ENCODE data around the gene RAP1GAP.
A peak's percentile ranks its signal among the peaks of the same experiment; 100 is the strongest.

The RAP1GAP gene

GRCh38 chr1:21657456-21658190 lies 11.5 kb downstream of the RAP1GAP start:
- H3K36me3 ChIP-seq (ENCODE audit: insufficient read depth, low read length) = no peaks in the 10 kb centered on the region
- peaks cover 7 to 9% of the 10 kb centered on the region in 2 donors for H3K27me3 ChIP-seq (ENCODE audit: control insufficient read depth in 1 of 2, insufficient read depth in 2 of 2, low read length in 2 of 2)
- no peak overlapping the region for H3K4me3 ChIP-seq (ENCODE audit: low read depth in 1 of 2, low read length in 2 of 2)
- H3K9me3 ChIP-seq (ENCODE audit: low read length) = no peaks in the 10 kb centered on the region
- H3K27ac ChIP-seq (ENCODE audit: low read depth, low read length) = no peak overlapping the region
- no peak overlapping the region for H3K9ac ChIP-seq (ENCODE audit: low read length)
- H3K4me1 ChIP-seq (ENCODE audit: insufficient read depth, low read length) = no peaks in the 10 kb centered on the region

- Histone ChIP-seq H3K27ac (ENCODE audit: low read depth, low read length) (no peak overlapping the region), H3K27me3 (ENCODE audit: control insufficient read depth in 1 of 2, insufficient read depth in 2 of 2, low read length in 2 of 2) (peaks cover 12% of the 10 kb centered on the region in 2 donors), H3K9ac (ENCODE audit: low read length) (no peak overlapping the region), H3K9me3 (ENCODE audit: low read length) (no peaks in the 10 kb centered on the region), H3K36me3 (ENCODE audit: insufficient read depth, low read length) (no peaks in the 10 kb centered on the region), H3K4me3 (ENCODE audit: low read depth in 1 of 2, low read length in 2 of 2) (no peak overlapping the region), H3K4me1 (ENCODE audit: insufficient read depth, low read length) (peaks cover 6% of the 10 kb centered on the region)
These were observed 13.4 kb downstream of the RAP1GAP start for GRCh38 chr1:21655748-21656147.

- Histone ChIP-seq H3K9ac (ENCODE audit: low read length) (no peak overlapping the region), H3K4me1 (ENCODE audit: insufficient read depth, low read length) (peaks cover 6% of the 10 kb centered on the region), H3K27me3 (ENCODE audit: control insufficient read depth in 1 of 2, insufficient read depth in 2 of 2, low read length in 2 of 2) (peaks cover 12 to 17% of the 10 kb centered on the region in 2 donors), H3K4me3 (ENCODE audit: low read depth in 1 of 2, low read length in 2 of 2) (no peak overlapping the region), H3K27ac (ENCODE audit: low read depth, low read length) (no peak overlapping the region), H3K9me3 (ENCODE audit: low read length) (no peaks in the 10 kb centered on the region), H3K36me3 (ENCODE audit: insufficient read depth, low read length) (no peaks in the 10 kb centered on the region)
These were observed 13.9 kb downstream of the RAP1GAP start for GRCh38 chr1:21655259-21655658.

- Histone ChIP-seq H3K4me1 (ENCODE audit: insufficient read depth, low read length) (peaks cover 6% of the 10 kb centered on the region), H3K27me3 (ENCODE audit: control insufficient read depth in 1 of 2, insufficient read depth in 2 of 2, low read length in 2 of 2) (peaks cover 7 to 27% of the 10 kb centered on the region in 2 donors), H3K9ac (ENCODE audit: low read length) (no peak overlapping the region), H3K36me3 (ENCODE audit: insufficient read depth, low read length) (no peaks in the 10 kb centered on the region), H3K27ac (ENCODE audit: low read depth, low read length) (no peak overlapping the region), H3K4me3 (ENCODE audit: low read depth in 1 of 2, low read length in 2 of 2) (no peak overlapping the region), H3K9me3 (ENCODE audit: low read length) (no peaks in the 10 kb centered on the region)
These were observed 14.9 kb downstream of the RAP1GAP start for GRCh38 chr1:21654209-21654608.

GRCh38 chr1:21653744-21654100 lies 15.4 kb downstream of the RAP1GAP start:
- Histone ChIP-seq H3K27ac (ENCODE audit: low read depth, low read length) (no peak overlapping the region), H3K27me3 (ENCODE audit: control insufficient read depth in 1 of 2, insufficient read depth in 2 of 2, low read length in 2 of 2) (peaks cover 7 to 32% of the 10 kb centered on the region in 2 donors), H3K36me3 (ENCODE audit: insufficient read depth, low read length) (no peaks in the 10 kb centered on the region), H3K4me1 (ENCODE audit: insufficient read depth, low read length) (peaks cover 6% of the 10 kb centered on the region), H3K9ac (ENCODE audit: low read length) (no peak overlapping the region), H3K4me3 (ENCODE audit: low read depth in 1 of 2, low read length in 2 of 2) (no peak overlapping the region), H3K9me3 (ENCODE audit: low read length) (no peaks in the 10 kb centered on the region)

- peaks cover 6% of the 10 kb centered on the region for H3K4me1 ChIP-seq (ENCODE audit: insufficient read depth, low read length)
- H3K27ac ChIP-seq (ENCODE audit: low read depth, low read length) = no peak overlapping the region
These were observed 16.0 kb downstream of the RAP1GAP start for GRCh38 chr1:21652937-21653743.

GRCh38 chr1:21652101-21652936 lies 16.8 kb downstream of the RAP1GAP start:
- no peak overlapping the region for H3K4me3 ChIP-seq (ENCODE audit: low read depth in 1 of 2, low read length in 2 of 2)
- peaks cover 7 to 46% of the 10 kb centered on the region in 2 donors for H3K27me3 ChIP-seq (ENCODE audit: control insufficient read depth in 1 of 2, insufficient read depth in 2 of 2, low read length in 2 of 2)
- H3K27ac ChIP-seq (ENCODE audit: low read depth, low read length) = no peak overlapping the region
- no peak overlapping the region for H3K9ac ChIP-seq (ENCODE audit: low read length)
- no peaks in the 10 kb centered on the region for H3K9me3 ChIP-seq (ENCODE audit: low read length)
- no peaks in the 10 kb centered on the region for H3K36me3 ChIP-seq (ENCODE audit: insufficient read depth, low read length)
- peaks cover 6% of the 10 kb centered on the region for H3K4me1 ChIP-seq (ENCODE audit: insufficient read depth, low read length)

More at GRCh38 chr1:21652937-21653743, 16.0 kb downstream of the RAP1GAP start:
- H3K4me3 ChIP-seq (ENCODE audit: low read depth in 1 of 2, low read length in 2 of 2) = no peak overlapping the region
- H3K36me3 ChIP-seq (ENCODE audit: insufficient read depth, low read length) = no peaks in the 10 kb centered on the region
- H3K9ac ChIP-seq (ENCODE audit: low read length) = no peak overlapping the region
- H3K9me3 ChIP-seq (ENCODE audit: low read length) = no peaks in the 10 kb centered on the region
- H3K27me3 ChIP-seq (ENCODE audit: control insufficient read depth in 1 of 2, insufficient read depth in 2 of 2, low read length in 2 of 2) = peaks cover 7 to 38% of the 10 kb centered on the region in 2 donors

- Histone ChIP-seq H3K4me1 (ENCODE audit: insufficient read depth, low read length) (peaks cover 6% of the 10 kb centered on the region), H3K36me3 (ENCODE audit: insufficient read depth, low read length) (no peaks in the 10 kb centered on the region), H3K9ac (ENCODE audit: low read length) (no peak overlapping the region), H3K27me3 (ENCODE audit: control insufficient read depth in 1 of 2, insufficient read depth in 2 of 2, low read length in 2 of 2) (peaks cover 7 to 55% of the 10 kb centered on the region in 2 donors), H3K4me3 (ENCODE audit: low read depth in 1 of 2, low read length in 2 of 2) (peak overlapping the region in 1 of 2 donors; percentile 43), H3K27ac (ENCODE audit: low read depth, low read length) (no peak overlapping the region), H3K9me3 (ENCODE audit: low read length) (no peaks in the 10 kb centered on the region)
These were observed 17.7 kb downstream of the RAP1GAP start for GRCh38 chr1:21651214-21652042.

- Histone ChIP-seq H3K27ac (ENCODE audit: low read depth, low read length) (no peak overlapping the region), H3K4me1 (ENCODE audit: insufficient read depth, low read length) (peaks cover 6% of the 10 kb centered on the region), H3K9ac (ENCODE audit: low read length) (no peak overlapping the region), H3K4me3 (ENCODE audit: low read depth in 1 of 2, low read length in 2 of 2) (no peak overlapping the region), H3K36me3 (ENCODE audit: insufficient read depth, low read length) (no peaks in the 10 kb centered on the region), H3K27me3 (ENCODE audit: control insufficient read depth in 1 of 2, insufficient read depth in 2 of 2, low read length in 2 of 2) (peaks cover 7 to 66% of the 10 kb centered on the region in 2 donors), H3K9me3 (ENCODE audit: low read length) (no peaks in the 10 kb centered on the region)
These were observed 18.8 kb downstream of the RAP1GAP start for GRCh38 chr1:21650400-21650799.

GRCh38 chr1:21649315-21649714 lies 19.8 kb downstream of the RAP1GAP start:
- Histone ChIP-seq H3K4me3 (ENCODE audit: low read depth in 1 of 2, low read length in 2 of 2) (no peak overlapping the region), H3K4me1 (ENCODE audit: insufficient read depth, low read length) (peaks cover 6% of the 10 kb centered on the region), H3K27me3 (ENCODE audit: control insufficient read depth in 1 of 2, insufficient read depth in 2 of 2, low read length in 2 of 2) (peaks cover 7 to 66% of the 10 kb centered on the region in 2 donors), H3K36me3 (ENCODE audit: insufficient read depth, low read length) (no peaks in the 10 kb centered on the region), H3K27ac (ENCODE audit: low read depth, low read length) (no peak overlapping the region), H3K9me3 (ENCODE audit: low read length) (no peaks in the 10 kb centered on the region), H3K9ac (ENCODE audit: low read length) (no peak overlapping the region)

Data from muscle layer of colon (tissue), 2 donors.